Right atrium auricular region (tissue), 2 donors: Measurements from ENCODE around the gene HIKESHI. TPM values are rescaled to one million over a fixed set of nuclear protein-coding genes. Genes with fewer than 3 reads are reported as not detected.

Experiments used
- DNase-seq: peaks from one replicate; pipeline ENCODE4 v3.0.0-alpha.2; 2019; ENCODE audit warnings: low spot score
- H3K27ac ChIP-seq, 2 donors: fragments of 200-600 bp; sonication (generic); 1 replicate in 1 of 2; 2 replicates in 1 of 2; pipeline ENCODE4 v1.5.1; 2016 to 2019
- H3K27me3 ChIP-seq, 2 donors: fragments of 200-600 bp; sonication (generic); one replicate each; pipeline versions ENCODE4 v1.5.1 to v1.6.0; 2017 to 2019
- H3K36me3 ChIP-seq: fragments of 200-600 bp; sonication (generic); one replicate; pipeline ENCODE4 v1.5.1; 2016
- H3K4me1 ChIP-seq, 2 donors: fragments of 200-600 bp; sonication (generic); one replicate each; pipeline versions ENCODE4 v1.5.1 to v1.6.0; 2017 to 2019
- H3K4me3 ChIP-seq, 2 donors: fragments of 200-600 bp; sonication (generic); 1 replicate in 1 of 2; 2 replicates in 1 of 2; pipeline ENCODE4 v1.5.1; 2017 to 2019; ENCODE audit warnings: mild to moderate bottlenecking in 1 of 2, moderate library complexity in 1 of 2
- H3K9me3 ChIP-seq, 2 donors: fragments of 200-600 bp; sonication (generic); one replicate each; pipeline ENCODE4 v1.5.1; 2019
- total RNA-seq, 2 donors: library from RNA; depleted of rRNA; stranded (reverse); fragments of >200 nt; gene quantifications; one replicate each; pipeline ENCODE4 v1.1.0, GENCODE V29; 2016
- TF ChIP-seq, protein P1 (sequence below), 2 donors: fragments of 200-600 bp; sonication (generic); IDR thresholded peaks; one replicate each; pipeline ENCODE4 v1.5.1; 2019; ENCODE audit warnings: antibody characterized with exemption in 2 of 2

HIKESHI gene
- total RNA-seq, 2 donors from 2014 or later, result 33.9 to 49.8 TPM

DNA sequence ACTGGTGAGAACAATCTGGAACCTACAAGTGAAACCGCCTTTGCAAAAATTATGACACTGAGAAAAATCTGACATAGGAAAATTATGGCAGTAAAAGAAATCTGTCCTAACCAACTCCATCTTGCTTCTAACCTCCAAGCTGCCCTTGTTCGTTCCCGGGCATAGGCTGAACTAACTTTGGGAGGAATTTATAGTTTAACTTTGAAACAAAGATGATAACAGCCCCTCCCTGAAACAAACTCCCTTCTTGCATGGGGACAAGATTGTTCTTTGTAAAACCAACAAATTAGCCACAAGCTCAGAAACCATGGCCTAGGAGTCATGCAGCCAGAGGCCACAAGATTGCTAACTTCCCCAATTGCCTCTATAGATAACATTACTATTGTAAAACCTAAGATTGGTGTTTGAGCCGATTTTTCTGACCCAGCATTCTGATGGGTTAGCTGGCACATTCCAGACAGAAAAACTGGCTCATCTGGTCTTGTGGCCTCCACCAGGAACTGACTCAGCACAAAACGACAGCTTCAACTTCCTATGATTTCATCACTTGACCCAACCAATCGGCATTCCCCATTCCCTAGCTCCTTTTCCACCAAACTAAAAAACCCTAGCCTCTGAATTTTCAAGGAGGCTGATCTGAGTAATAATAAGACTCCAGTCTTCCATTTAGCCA is 69.0 kb downstream of the HIKESHI start:
- H3K9me3 ChIP-seq, result no peaks in the 10 kb centered on the region
- H3K4me1 ChIP-seq, result no peaks in the 10 kb centered on the region
- DNase-seq, result no peak
- no peaks in the 10 kb centered on the region for H3K36me3 ChIP-seq
- no peak overlapping the region for H3K27ac ChIP-seq
- TF ChIP-seq, protein P1, sequence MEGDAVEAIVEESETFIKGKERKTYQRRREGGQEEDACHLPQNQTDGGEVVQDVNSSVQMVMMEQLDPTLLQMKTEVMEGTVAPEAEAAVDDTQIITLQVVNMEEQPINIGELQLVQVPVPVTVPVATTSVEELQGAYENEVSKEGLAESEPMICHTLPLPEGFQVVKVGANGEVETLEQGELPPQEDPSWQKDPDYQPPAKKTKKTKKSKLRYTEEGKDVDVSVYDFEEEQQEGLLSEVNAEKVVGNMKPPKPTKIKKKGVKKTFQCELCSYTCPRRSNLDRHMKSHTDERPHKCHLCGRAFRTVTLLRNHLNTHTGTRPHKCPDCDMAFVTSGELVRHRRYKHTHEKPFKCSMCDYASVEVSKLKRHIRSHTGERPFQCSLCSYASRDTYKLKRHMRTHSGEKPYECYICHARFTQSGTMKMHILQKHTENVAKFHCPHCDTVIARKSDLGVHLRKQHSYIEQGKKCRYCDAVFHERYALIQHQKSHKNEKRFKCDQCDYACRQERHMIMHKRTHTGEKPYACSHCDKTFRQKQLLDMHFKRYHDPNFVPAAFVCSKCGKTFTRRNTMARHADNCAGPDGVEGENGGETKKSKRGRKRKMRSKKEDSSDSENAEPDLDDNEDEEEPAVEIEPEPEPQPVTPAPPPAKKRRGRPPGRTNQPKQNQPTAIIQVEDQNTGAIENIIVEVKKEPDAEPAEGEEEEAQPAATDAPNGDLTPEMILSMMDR (IDR thresholded peaks at IDR 0.05), result no peak
- no peak overlapping the region for H3K4me3 ChIP-seq
- H3K27me3 ChIP-seq, result no peaks in the 10 kb centered on the region

DNA sequence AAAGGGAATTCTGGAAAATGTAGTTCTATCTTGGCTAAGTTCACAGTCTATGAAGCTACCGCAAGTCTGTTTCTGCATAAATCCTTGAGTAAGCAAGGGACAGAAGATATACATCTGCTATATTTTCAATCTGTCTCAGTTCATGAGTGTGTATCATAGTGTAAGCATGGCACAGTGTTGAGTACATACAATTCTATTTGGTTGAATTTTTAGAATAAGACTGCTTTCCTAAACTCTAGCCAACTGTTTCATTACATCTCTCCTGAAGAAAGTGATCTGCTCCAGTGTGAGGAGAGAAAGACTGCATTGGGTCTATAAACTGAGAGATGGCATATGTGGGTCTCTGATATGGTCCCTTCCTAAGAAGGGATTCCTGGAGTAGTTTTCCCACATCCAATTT is 70.0 kb downstream of the HIKESHI start:
- no peaks in the 10 kb centered on the region for H3K27me3 ChIP-seq
- no peak overlapping the region for H3K4me3 ChIP-seq
- H3K36me3 ChIP-seq, result no peaks in the 10 kb centered on the region
- no peak for DNase-seq
- H3K4me1 ChIP-seq, result no peaks in the 10 kb centered on the region
- H3K9me3 ChIP-seq, result no peaks in the 10 kb centered on the region
- TF ChIP-seq, protein P1 (IDR thresholded peaks at IDR 0.05), result no peak
- H3K27ac ChIP-seq, result no peak overlapping the region

DNA sequence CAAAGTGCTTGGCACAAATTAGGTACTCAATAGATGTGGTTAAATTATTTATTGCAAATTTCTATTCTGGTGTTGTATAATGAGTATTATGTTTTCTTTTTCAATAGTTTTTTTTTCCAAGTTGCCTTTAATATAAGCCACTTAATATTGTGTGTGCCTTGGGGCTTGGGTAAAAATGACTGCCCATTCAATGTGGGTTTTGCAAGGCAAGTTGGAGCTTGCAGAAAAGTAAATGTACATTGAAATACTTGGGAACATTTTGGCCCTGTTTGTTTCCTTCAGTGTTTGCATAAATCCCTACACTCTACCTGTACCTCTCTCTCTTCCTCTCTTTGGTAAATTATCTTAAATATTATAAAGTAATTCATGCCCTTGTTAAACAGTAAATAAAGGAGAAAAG is 70.5 kb downstream of the HIKESHI start:
- Histone ChIP-seq H3K36me3 (no peaks in the 10 kb centered on the region), H3K4me3 (no peak overlapping the region), H3K4me1 (no peaks in the 10 kb centered on the region), H3K27ac (no peak overlapping the region), H3K27me3 (no peaks in the 10 kb centered on the region), H3K9me3 (no peaks in the 10 kb centered on the region)
- DNase-seq, result no peak
- TF ChIP-seq, protein P1 (IDR thresholded peaks at IDR 0.05), result no peak

DNA sequence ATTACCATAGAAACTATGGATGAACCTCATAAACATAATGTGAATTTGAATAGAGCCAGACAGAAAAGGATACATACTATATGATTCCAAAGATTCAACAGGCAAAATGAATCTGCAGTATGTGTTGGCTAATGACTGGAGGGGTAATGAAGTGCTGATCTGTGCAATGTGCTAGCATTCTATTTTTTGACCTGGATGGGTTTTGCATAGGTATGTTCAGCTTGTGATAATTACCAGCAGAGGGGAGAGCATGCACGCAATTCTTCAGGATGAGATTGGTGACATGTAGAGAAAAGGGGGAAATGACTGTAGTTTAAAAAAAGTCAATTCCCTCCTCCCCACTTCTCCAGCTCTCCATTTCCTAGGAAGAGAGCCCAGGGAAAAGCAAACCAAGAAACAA is 72.0 kb downstream of the HIKESHI start:
- no peaks in the 10 kb centered on the region for H3K36me3 ChIP-seq
- H3K27me3 ChIP-seq, result no peaks in the 10 kb centered on the region
- H3K9me3 ChIP-seq, result no peaks in the 10 kb centered on the region
- DNase-seq, result no peak
- H3K27ac ChIP-seq, result no peak overlapping the region
- TF ChIP-seq, protein P1 (IDR thresholded peaks at IDR 0.05), result no peak
- H3K4me3 ChIP-seq, result peak overlapping the region in 1 of 2 donors; percentile 29
- no peaks in the 10 kb centered on the region for H3K4me1 ChIP-seq

DNA sequence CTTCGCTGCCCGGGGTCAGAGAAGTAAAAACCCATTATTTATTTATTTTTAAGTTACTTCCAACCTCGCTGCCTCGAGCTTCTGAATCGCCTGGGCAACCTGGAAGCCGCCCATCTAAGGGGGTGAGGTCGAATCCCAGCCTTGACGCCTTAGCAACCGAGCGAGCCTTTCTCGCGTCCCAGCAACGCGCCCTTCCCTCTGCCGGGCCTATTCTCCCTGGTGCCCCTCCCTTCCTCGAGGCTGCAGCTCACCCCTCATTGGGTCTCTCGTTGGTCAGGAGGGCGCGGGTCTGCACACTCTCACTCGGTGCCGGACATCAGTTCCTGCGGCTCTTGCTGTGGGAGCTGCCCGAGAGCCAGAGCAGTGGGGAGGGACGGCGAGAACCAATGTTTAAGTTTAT is 72.5 kb downstream of the HIKESHI start, which contains the start of gene CCDC81:
Gene CCDC81 (plus strand): TSS at position 302 of the 400 bp plus-strand sequence. CDS start 277 bp downstream, outside the sequence.
- TF ChIP-seq, protein P1 (IDR thresholded peaks at IDR 0.05), result no peak
- DNase-seq, result no peak

DNA sequence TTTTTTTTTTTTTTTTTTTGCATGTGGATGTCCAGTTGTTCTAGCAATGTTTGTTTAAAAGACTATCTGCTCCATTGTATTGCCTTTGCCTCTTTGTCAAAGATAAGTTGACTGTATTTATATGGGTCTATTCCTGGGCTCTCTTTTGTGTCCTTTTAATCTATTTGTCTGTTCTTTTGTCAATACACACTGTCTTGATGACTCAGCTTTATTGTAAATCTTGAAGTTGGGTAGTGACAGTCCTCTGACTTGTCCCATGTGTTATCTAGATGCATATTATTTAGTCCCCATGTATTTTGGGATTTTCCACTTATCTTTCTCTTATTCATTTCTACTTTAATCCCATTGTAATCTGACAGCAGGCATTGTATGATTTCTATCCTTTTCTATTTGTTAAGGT is 75.9 kb downstream of the HIKESHI start:
- no peaks in the 10 kb centered on the region for H3K4me1 ChIP-seq
- no peak overlapping the region for H3K27ac ChIP-seq
- H3K4me3 ChIP-seq, result no peak overlapping the region
- H3K27me3 ChIP-seq, result no peaks in the 10 kb centered on the region
- no peaks in the 10 kb centered on the region for H3K9me3 ChIP-seq
- H3K36me3 ChIP-seq, result no peaks in the 10 kb centered on the region
- no peak for DNase-seq
- TF ChIP-seq, protein P1 (IDR thresholded peaks at IDR 0.05), result no peak

More for the DNA sequence above, 72.5 kb downstream of the HIKESHI start, which contains the start of gene CCDC81:
- no peaks in the 10 kb centered on the region for H3K4me1 ChIP-seq
- H3K4me3 ChIP-seq, result peak within 1 kb of the TSS in 1 of 2 donors; percentile 29
- H3K27me3 ChIP-seq, result no peaks in the 10 kb centered on the region
- no peak within 1 kb of the TSS for H3K27ac ChIP-seq
- H3K9me3 ChIP-seq, result no peaks in the 10 kb centered on the region
- H3K36me3 ChIP-seq, result no peaks in the 10 kb centered on the region
